Measurements from ENCODE around the gene PNLIPRP3. TPM values are rescaled to one million over a fixed set of nuclear protein-coding genes. Genes with fewer than 3 reads are reported as not detected.

Gene PNLIPRP3
- total RNA-seq, 4 donors from 2014 or later = 0.79 TPM; not detected in 3

DNA sequence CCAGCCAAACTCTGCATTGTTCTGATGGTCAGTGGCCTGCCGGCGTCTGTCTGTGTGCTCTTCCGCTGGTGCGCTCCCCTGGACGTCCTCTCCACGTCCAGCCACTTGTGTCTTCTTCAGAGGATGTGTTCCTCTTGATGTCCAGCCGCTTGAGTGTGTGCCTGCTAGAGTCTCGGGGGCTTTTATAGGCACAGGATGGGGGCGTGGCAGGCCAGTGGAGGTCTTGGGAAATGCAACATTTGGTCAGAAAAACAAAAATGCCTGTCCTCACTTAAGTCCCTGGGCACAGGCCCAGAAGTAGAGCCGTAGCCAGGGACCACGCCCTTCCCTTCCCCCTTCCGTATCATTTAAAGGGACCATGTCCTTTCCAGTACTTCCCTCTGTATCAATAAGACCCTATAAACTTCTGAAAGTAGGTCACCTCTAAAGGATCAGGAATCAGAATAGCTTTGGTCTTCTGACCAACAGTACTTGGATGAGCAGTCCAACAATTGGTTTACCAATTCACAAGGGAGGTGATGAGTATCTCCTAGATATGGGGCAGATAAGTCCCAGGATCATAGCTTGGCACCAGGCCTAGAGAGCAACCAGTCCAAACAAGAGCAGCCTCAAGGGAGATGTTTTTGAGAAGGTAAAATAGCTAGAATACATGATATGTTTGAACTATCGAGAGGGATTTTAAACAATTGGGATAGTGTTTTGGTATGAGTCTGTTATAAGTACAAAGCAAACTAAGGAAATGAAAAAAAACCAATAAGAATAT is 32.2 kb upstream of the PNLIPRP3 start:
- H3K36me3 ChIP-seq = no peaks in the 10 kb centered on the region
- in situ Hi-C loops (cut with MboI; ENCODE audit: low pct_ligation_motif_present in 1 of 4, low pct_unique_long_range_greater_than_20kb in 1 of 4, low sequenced_read_pairs in 3 of 4) = loop anchor here in 1 of 4 donors (25.0 kb wide), 1 partner anchor 1233 kb away; no protein-coding TSS in a partner anchor
- H3K4me3 ChIP-seq = no peak overlapping the region
- no peak for DNase-seq
- TF ChIP-seq, protein P1, sequence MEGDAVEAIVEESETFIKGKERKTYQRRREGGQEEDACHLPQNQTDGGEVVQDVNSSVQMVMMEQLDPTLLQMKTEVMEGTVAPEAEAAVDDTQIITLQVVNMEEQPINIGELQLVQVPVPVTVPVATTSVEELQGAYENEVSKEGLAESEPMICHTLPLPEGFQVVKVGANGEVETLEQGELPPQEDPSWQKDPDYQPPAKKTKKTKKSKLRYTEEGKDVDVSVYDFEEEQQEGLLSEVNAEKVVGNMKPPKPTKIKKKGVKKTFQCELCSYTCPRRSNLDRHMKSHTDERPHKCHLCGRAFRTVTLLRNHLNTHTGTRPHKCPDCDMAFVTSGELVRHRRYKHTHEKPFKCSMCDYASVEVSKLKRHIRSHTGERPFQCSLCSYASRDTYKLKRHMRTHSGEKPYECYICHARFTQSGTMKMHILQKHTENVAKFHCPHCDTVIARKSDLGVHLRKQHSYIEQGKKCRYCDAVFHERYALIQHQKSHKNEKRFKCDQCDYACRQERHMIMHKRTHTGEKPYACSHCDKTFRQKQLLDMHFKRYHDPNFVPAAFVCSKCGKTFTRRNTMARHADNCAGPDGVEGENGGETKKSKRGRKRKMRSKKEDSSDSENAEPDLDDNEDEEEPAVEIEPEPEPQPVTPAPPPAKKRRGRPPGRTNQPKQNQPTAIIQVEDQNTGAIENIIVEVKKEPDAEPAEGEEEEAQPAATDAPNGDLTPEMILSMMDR (IDR thresholded peaks at IDR 0.05) = no peak
- TF ChIP-seq EP300 (IDR thresholded peaks at IDR 0.05; ENCODE audit: low read depth) = no peak
- no peak for TF ChIP-seq POLR2A (IDR thresholded peaks at IDR 0.05)
- TF ChIP-seq POLR2AphosphoS5 (IDR thresholded peaks at IDR 0.05) = no peak
- no peak overlapping the region for H3K27ac ChIP-seq
- H3K9me3 ChIP-seq = no peaks in the 10 kb centered on the region
- H3K4me1 ChIP-seq = no peaks in the 10 kb centered on the region
- 74% methylated on average over 10 to 13 of the region's 13 CpGs for WGBS, 2 donors (ENCODE audit: low coverage in 1 of 2)
- H3K27me3 ChIP-seq = no peaks in the 10 kb centered on the region
- intact Hi-C loops (cut with DNase I; ENCODE audit: low total_unique reads) = no loop called here

DNA sequence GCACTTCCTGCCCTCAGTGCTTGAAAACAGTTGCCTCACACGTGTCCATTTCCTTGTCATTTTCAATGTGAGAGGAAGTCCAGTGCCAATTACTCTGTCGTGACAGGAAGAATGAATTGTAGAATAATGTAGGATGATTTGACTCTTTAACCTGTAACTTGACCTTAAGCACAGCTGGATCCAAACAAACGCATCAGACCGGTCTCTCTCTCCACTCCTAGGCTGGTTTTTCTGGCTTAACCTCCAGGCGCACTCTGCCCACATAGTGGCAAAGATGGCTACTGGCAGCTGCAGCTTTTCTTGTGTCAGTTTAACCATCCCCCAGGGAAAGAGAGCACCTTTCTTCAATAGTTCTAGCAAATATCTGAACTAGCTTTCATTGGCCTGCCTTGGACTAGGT is 29.4 kb upstream of the PNLIPRP3 start:
- TF ChIP-seq, protein P1 (IDR thresholded peaks at IDR 0.05) = no peak
- TF ChIP-seq EP300 (IDR thresholded peaks at IDR 0.05; ENCODE audit: low read depth) (no peak), POLR2AphosphoS5 (IDR thresholded peaks at IDR 0.05) (no peak)
- WGBS, 2 donors (ENCODE audit: low coverage in 1 of 2) = 40 to 53% methylated on average over 1 to 5 of the region's 5 CpGs
- no peaks in the 10 kb centered on the region for H3K27me3 ChIP-seq
- H3K36me3 ChIP-seq = no peaks in the 10 kb centered on the region
- H3K4me1 ChIP-seq = no peaks in the 10 kb centered on the region
- no peaks in the 10 kb centered on the region for H3K9me3 ChIP-seq
- in situ Hi-C loops (cut with MboI; ENCODE audit: low pct_ligation_motif_present in 1 of 4, low pct_unique_long_range_greater_than_20kb in 1 of 4, low sequenced_read_pairs in 3 of 4) (loop anchor here in 1 of 4 donors (25.0 kb wide), 1 partner anchor 1236 kb away; no protein-coding TSS in a partner anchor), intact Hi-C loops (cut with DNase I; ENCODE audit: low total_unique reads) (no loop called here)
- H3K4me3 ChIP-seq = no peak overlapping the region
- no peak for DNase-seq
- no peak overlapping the region for H3K27ac ChIP-seq

- no peak overlapping the region for H3K27ac ChIP-seq
- DNase-seq = no peak
- no peaks in the 10 kb centered on the region for H3K4me1 ChIP-seq
- in situ Hi-C loops (cut with MboI; ENCODE audit: low pct_ligation_motif_present in 1 of 4, low pct_unique_long_range_greater_than_20kb in 1 of 4, low sequenced_read_pairs in 3 of 4) (no loop called here), intact Hi-C loops (cut with DNase I; ENCODE audit: low total_unique reads) (no loop called here)
- no peaks in the 10 kb centered on the region for H3K9me3 ChIP-seq
- no peak for TF ChIP-seq POLR2A (IDR thresholded peaks at IDR 0.05)
- no peak for TF ChIP-seq EP300 (IDR thresholded peaks at IDR 0.05; ENCODE audit: low read depth)
- TF ChIP-seq, protein P1 (IDR thresholded peaks at IDR 0.05) = no peak
- TF ChIP-seq POLR2AphosphoS5 (IDR thresholded peaks at IDR 0.05) = no peak
- no peaks in the 10 kb centered on the region for H3K36me3 ChIP-seq
- no peaks in the 10 kb centered on the region for H3K27me3 ChIP-seq
- 84 to 87% methylated on average over 3 of the region's 3 CpGs for WGBS, 2 donors (ENCODE audit: low coverage in 1 of 2)
- no peak overlapping the region for H3K4me3 ChIP-seq
These were observed 24.8 kb upstream of the PNLIPRP3 start for GRCh38 chr10:116402858-116403257.

DNA sequence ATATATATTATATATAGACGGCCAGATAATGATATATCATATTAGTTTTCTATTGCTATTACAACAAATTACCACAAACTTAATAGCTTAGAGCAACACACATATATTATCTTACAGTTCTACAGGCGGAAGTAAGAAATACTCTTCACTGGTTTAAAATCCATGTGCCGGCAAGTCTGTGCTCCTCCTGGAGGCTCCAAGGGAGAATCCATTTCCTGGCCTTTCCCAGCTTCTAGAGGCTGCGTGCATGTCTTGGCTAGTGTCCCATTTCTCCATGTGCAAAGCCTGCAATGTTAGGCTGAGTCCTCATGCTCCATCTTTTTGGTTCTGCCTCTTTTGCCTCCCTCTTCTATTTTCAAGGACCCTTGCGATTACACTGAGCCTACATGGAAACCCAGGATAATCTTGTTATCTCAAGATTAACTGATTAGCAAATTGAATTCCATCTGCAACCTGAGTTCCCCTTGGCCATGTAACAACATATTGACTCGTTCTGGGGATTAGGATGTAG is 23.9 kb upstream of the PNLIPRP3 start:
- no peak overlapping the region for H3K27ac ChIP-seq
- H3K36me3 ChIP-seq = no peaks in the 10 kb centered on the region
- no peaks in the 10 kb centered on the region for H3K9me3 ChIP-seq
- H3K4me3 ChIP-seq = no peak overlapping the region
- no peaks in the 10 kb centered on the region for H3K27me3 ChIP-seq
- intact Hi-C loops (cut with DNase I; ENCODE audit: low total_unique reads) (loop anchor here (2.0 kb wide), 1 partner anchor 39 kb away; no protein-coding TSS in a partner anchor), in situ Hi-C loops (cut with MboI; ENCODE audit: low pct_ligation_motif_present in 1 of 4, low pct_unique_long_range_greater_than_20kb in 1 of 4, low sequenced_read_pairs in 3 of 4) (no loop called here)
- H3K4me1 ChIP-seq = no peaks in the 10 kb centered on the region
- 58 to 67% methylated on average over 5 to 6 of the region's 6 CpGs for WGBS, 2 donors (ENCODE audit: low coverage in 1 of 2)
- TF ChIP-seq POLR2A (IDR thresholded peaks at IDR 0.05) (no peak), EP300 (IDR thresholded peaks at IDR 0.05; ENCODE audit: low read depth) (no peak), POLR2AphosphoS5 (IDR thresholded peaks at IDR 0.05) (no peak)
- TF ChIP-seq, protein P1 (IDR thresholded peaks at IDR 0.05) = no peak
- no peak for DNase-seq

All from transverse colon (tissue), 4 donors.